PC-3 (cell line): ENCODE data around the gene GDF7. TPM values are rescaled to one million over a fixed set of nuclear protein-coding genes. Genes with fewer than 3 reads are reported as not detected.

ENCODE experiments used
- ATAC-seq: fragments of 200-7000 bp; cut with Tn5 transposase; 2 replicates; pipeline ENCODE4 v1.9.1; 2020; ENCODE audit warnings: mild to moderate bottlenecking, moderate library complexity
- Bru-seq: library from RNA; stranded (reverse); fragments of 400-500 nt; gene quantifications from one replicate; lab custom pipeline; 2021; lab: Mats Ljungman, UMichigan
- BruChase-seq, 2 experiments: library from RNA; stranded (reverse); fragments of 400-500 nt; gene quantifications; one replicate each; lab custom pipeline; 2021; lab: Mats Ljungman, UMichigan
- BruUV-seq: library from RNA; stranded (reverse); fragments of 400-500 nt; replicated peaks from 2 replicates; lab custom pipeline; 2021; lab: Mats Ljungman, UMichigan
- CTCF ChIA-PET: fragments of 300-600 bp; sonication (Branson Sonifier 250); formaldehyde crosslinking; loops from one replicate; lab custom pipeline; 2022; ENCODE audit warnings: antibody characterized with exemption; lab: Charles Lee
- POLR2A ChIA-PET: fragments of 300-600 bp; sonication (Branson Sonifier 250); formaldehyde crosslinking; loops from one replicate; lab custom pipeline; 2022; ENCODE audit warnings: antibody characterized with exemption; ENCODE audit not compliant: unreplicated experiment; lab: Charles Lee
- DNase-seq: peaks from one replicate; pipeline ENCODE4 v3.0.0-alpha.2; 2015
- H2AFZ ChIP-seq: fragments of 300-600 bp; sonication (generic); 2 replicates; pipeline ENCODE4 v1.6.0; 2016; ENCODE audit warnings: antibody characterized with exemption, low read length
- H3F3A ChIP-seq: fragments of 300-600 bp; sonication (generic); one replicate; pipeline ENCODE4 v1.6.0; 2017; ENCODE audit warnings: antibody characterized with exemption, low read length, control low read depth, mild to moderate bottlenecking; ENCODE audit not compliant: unreplicated experiment
- H3K27ac ChIP-seq: fragments of 300-600 bp; sonication (generic); 2 replicates; pipeline ENCODE4 v1.5.1; 2016; ENCODE audit warnings: mild to moderate bottlenecking, low read length
- H3K27me3 ChIP-seq: fragments of 300-600 bp; sonication (generic); 2 replicates; pipeline ENCODE4 v1.6.1; 2016; ENCODE audit warnings: low read length, mixed read lengths
- H3K36me3 ChIP-seq: fragments of 300-600 bp; sonication (generic); 2 replicates; pipeline ENCODE4 v1.6.1; 2016; ENCODE audit warnings: low read depth, mixed run types, low read length, mixed read lengths
- H3K4me1 ChIP-seq: fragments of 300-600 bp; sonication (generic); 2 replicates; pipeline ENCODE4 v1.5.1; 2016; ENCODE audit warnings: low read length; ENCODE audit not compliant: insufficient read depth
- H3K4me2 ChIP-seq: fragments of 300-600 bp; sonication (generic); 2 replicates; pipeline ENCODE4 v1.6.0; 2016; ENCODE audit warnings: low read length
- H3K4me3 ChIP-seq: fragments of 300-600 bp; sonication (generic); 2 replicates; pipeline ENCODE4 v1.5.1; 2016; ENCODE audit warnings: mild to moderate bottlenecking, low read length, mixed read lengths
- H3K79me2 ChIP-seq: fragments of 300-600 bp; sonication (generic); 2 replicates; pipeline ENCODE4 v1.6.1; 2017; ENCODE audit warnings: low read length, mixed read lengths
- H3K9ac ChIP-seq: fragments of 300-600 bp; sonication (generic); 2 replicates; pipeline ENCODE4 v1.6.0; 2016; ENCODE audit warnings: mild to moderate bottlenecking, low read length
- H3K9me2 ChIP-seq: fragments of 300-600 bp; sonication (generic); replicated peaks from 2 replicates; pipeline ENCODE4 v1.6.1; 2016; ENCODE audit warnings: mixed run types, low read length, mixed read lengths
- H3K9me3 ChIP-seq: fragments of 300-600 bp; sonication (generic); 2 replicates; pipeline ENCODE4 v1.6.1; 2016; ENCODE audit warnings: low read length, mixed read lengths
- H4K20me1 ChIP-seq: fragments of 300-600 bp; sonication (generic); 2 replicates; pipeline ENCODE4 v1.6.1; 2016; ENCODE audit warnings: low read length, mixed read lengths
- CTCF ChIP-seq: fragments of 300-600 bp; sonication (generic); conservative IDR thresholded peaks from 2 replicates; pipeline ENCODE4 v1.5.1; 2017; ENCODE audit warnings: antibody characterized with exemption, low read depth, mild to moderate bottlenecking, low read length
- EZH2 ChIP-seq: fragments of 300-600 bp; sonication (generic); IDR thresholded peaks from one replicate; pipeline ENCODE4 v1.6.1; 2017; ENCODE audit warnings: antibody characterized with exemption, mild to moderate bottlenecking, low read length; ENCODE audit not compliant: unreplicated experiment
- EZH2phosphoT487 ChIP-seq: fragments of 300-600 bp; sonication (generic); IDR thresholded peaks from 2 replicates; pipeline ENCODE4 v1.6.1; 2018; ENCODE audit warnings: mild to moderate bottlenecking, antibody characterized with exemption, low read length, borderline replicate concordance
- intact Hi-C: fragments of 100-400 bp; cut with micrococcal nuclease; formaldehyde crosslinking; loops from 2 replicates; pipeline ENCODE4 v1.9.0; 2023
- long read RNA-seq: library from polyadenylated mRNA; unstranded; transcript quantifications from one replicate; pipeline ENCODE4 v2.0.0, GENCODE V29; 2021; ENCODE audit not compliant: unreplicated experiment
- total RNA-seq: library from RNA; depleted of rRNA; stranded (reverse); fragments of >200 nt; gene quantifications from 2 replicates; pipeline ENCODE4 v1.2.3, GENCODE V29; 2014; rRNA removed

Gene GDF7
- 0.04 TPM in 1 of 2 replicates, not detected in the other for total RNA-seq
- Bru-seq, nascent RNA, result not detected
- BruChase-seq, experiment 1, labeled RNA remaining after a 6-hour chase, result not detected
- BruChase-seq, experiment 2, labeled RNA remaining after a 2-hour chase, result not detected
- long read RNA-seq, result 0 reads

DNA sequence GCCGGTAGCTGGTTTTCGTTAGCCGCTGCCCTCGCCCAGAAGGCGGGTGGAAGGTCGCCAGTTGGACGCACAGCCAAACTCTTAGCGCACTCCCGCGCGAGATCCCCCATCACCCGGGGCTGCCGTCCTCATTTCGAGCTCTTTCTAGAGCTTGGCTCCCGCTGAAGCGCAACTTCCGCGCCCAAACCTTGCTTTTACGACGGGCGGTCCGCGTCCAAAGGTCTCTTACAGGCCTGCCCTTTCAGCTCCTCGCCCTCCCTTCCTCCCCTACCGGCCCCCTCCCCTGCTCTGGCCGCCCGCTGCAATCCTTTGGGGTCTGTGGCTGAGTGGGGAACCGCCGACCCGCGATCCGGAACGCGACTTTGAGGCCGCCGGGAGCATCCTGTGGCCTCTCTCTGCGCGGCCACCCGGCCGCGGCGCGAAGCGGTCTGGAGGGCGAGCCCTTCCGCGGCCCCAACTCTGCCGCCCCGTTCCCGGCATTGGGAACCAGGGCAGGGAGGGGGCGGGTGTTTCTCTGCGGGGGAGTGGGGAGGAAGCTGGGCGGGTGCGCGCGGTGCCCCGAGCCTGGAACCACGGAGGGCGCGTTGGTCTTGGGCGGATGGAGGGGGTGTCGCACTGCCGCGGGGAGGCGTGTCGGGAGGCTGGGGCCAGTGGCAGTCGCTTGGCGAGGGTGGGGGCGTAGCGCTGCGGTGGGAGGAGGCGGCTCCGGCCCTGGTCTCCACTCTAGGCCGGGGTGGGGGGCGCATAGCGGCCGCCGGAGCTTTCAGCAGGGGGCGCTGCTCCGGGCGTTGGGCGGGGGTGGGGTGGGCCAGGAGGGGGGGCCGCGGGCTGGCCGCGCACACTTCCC is at the start of gene GDF7:
Gene GDF7, plus strand, starts transcription at position 841 of the 847 bp plus-strand sequence. CDS start 96 bp downstream, outside the sequence.
- no peaks in the 10 kb centered on the region for H4K20me1 ChIP-seq
- H3K27ac ChIP-seq, result no peak within 1 kb of the TSS
- no TSS peak for BruUV-seq
- H3K9ac ChIP-seq, result no peak within 1 kb of the TSS
- no peaks in the 10 kb centered on the region for H3K4me1 ChIP-seq
- no peaks in the 10 kb centered on the region for H3K36me3 ChIP-seq
- intact Hi-C loops, result no loop called here
- H3F3A ChIP-seq, result no peaks in the 10 kb centered on the region
- no peak; the same call in 1 of the 2 replicates for ATAC-seq
- H2AFZ ChIP-seq, result no peak within 1 kb of the TSS
- no peaks in the 10 kb centered on the region for H3K9me2 ChIP-seq
- H3K4me3 ChIP-seq, result no peak within 1 kb of the TSS
- DNase-seq, result no peak
- H3K4me2 ChIP-seq, result peak within 1 kb of the TSS; percentile 56; the same call in 1 of the 2 replicates
- H3K9me3 ChIP-seq, result no peaks in the 10 kb centered on the region
- ChIA-PET POLR2A (no interaction called here), CTCF (no interaction called here)
- H3K27me3 ChIP-seq, result peaks cover 43% of the 10 kb centered on the region
- no peaks in the 10 kb centered on the region for H3K79me2 ChIP-seq
- TF ChIP-seq CTCF (0 out of 2 replicates have a peak, but pooled peaks have one; percentile 10), EZH2 (peak; percentile 89), EZH2phosphoT487 (peak; percentile 60; the same call in 1 of the 2 replicates)

- ChIA-PET POLR2A (interaction anchor here (1.7 kb wide), 1 partner anchor 171 kb away, joined by 14 read pairs; the partner anchor contains the start of gene RHOB), CTCF (no interaction called here)
- intact Hi-C loops, result no loop called here
- peaks cover 25% of the 10 kb centered on the region for H3K4me1 ChIP-seq
- no peaks in the 10 kb centered on the region for H3K27me3 ChIP-seq
- H4K20me1 ChIP-seq, result no peaks in the 10 kb centered on the region
- peak overlapping the region; percentile 58 for H3K4me2 ChIP-seq
- peak overlapping the region; percentile 81 for H3K9ac ChIP-seq
- H3K9me3 ChIP-seq, result no peaks in the 10 kb centered on the region
- peak overlapping the region; percentile 86 for H3K27ac ChIP-seq
- peak; percentile 94 for ATAC-seq
- H3F3A ChIP-seq, result no peaks in the 10 kb centered on the region
- H3K79me2 ChIP-seq, result no peaks in the 10 kb centered on the region
- no TSS peak for BruUV-seq
- 0 out of 2 replicates have a peak overlapping the region, but pooled peaks have one; percentile 24 for H2AFZ ChIP-seq
- no peak overlapping the region for H3K4me3 ChIP-seq
- TF ChIP-seq CTCF (peak; percentile 32; the same call in 1 of the 2 replicates), EZH2phosphoT487 (no peak)
- H3K36me3 ChIP-seq, result no peaks in the 10 kb centered on the region
- DNase-seq, result peak; percentile 95
- no peaks in the 10 kb centered on the region for H3K9me2 ChIP-seq
These were observed 49.0 kb upstream of the GDF7 start for GRCh38 chr2:20617892-20618467.
